ENCODE measurements around the gene DIPK1C. TPM values are rescaled to one million over a fixed set of nuclear protein-coding genes. Genes with fewer than 3 reads are reported as not detected.

The DIPK1C gene
- total and polyA plus RNA-seq, 2 donors (not counting 1 experiment from before 2014, with no cell fraction given) = not detected

DNA sequence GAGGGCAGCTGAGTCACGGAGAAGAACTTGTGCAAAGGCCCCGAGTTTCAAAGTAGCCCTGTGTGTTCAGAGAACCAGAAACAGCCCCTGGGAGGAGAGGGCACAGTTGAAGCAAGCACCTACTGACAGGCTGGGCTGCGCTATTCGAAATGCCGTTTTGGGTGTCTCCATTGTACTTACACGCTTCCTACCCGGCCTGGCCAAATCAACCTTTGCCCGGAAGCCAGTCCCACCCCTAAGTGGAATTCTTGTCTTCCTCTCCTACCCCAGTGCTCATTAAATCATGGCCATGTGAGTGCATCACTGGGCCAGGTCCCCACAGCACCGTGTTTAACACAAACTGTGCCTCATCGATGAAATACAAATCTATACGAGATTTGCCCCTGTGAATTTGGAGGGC lies 6.0 kb downstream of the DIPK1C start:
- Histone ChIP-seq H3K4me3 (replicated peaks in 1 of 4; ENCODE audit: control extremely low read depth in 1 of 4, insufficient read depth in 1 of 4, low read depth in 3 of 4, low read length in 4 of 4) (no peak overlapping the region), H3K9me3 (ENCODE audit: control insufficient read depth, insufficient read depth, low read depth, low read length) (no peaks in the 10 kb centered on the region), H3K36me3 (ENCODE audit: control insufficient read depth, insufficient read depth, low read length) (no peaks in the 10 kb centered on the region), H2AFZ (ENCODE audit: low read length) (no peak overlapping the region), H3K27ac (ENCODE audit: insufficient read depth, low read length) (no peak overlapping the region), H4K20me1 (ENCODE audit: control insufficient read depth, extremely low read depth, insufficient read depth, low read length) (no peaks in the 10 kb centered on the region), H3K9ac (ENCODE audit: insufficient read depth, low read length) (no peak overlapping the region), H3K79me2 (ENCODE audit: control insufficient read depth, insufficient read depth, low read length) (no peaks in the 10 kb centered on the region), H3K27me3 (ENCODE audit: control insufficient read depth, insufficient read depth, low read length) (peaks cover under 1% of the 10 kb centered on the region), H3K4me2 (ENCODE audit: extremely low read depth, insufficient read depth, low read length) (no peak overlapping the region), H3K4me1 (ENCODE audit: control insufficient read depth, extremely low read depth, insufficient read depth, low read length) (no peaks in the 10 kb centered on the region)
- no peak for TF ChIP-seq EZH2 (IDR thresholded peaks at IDR 0.05; ENCODE audit: low read length, missing control alignments)
- TF ChIP-seq, protein P1, sequence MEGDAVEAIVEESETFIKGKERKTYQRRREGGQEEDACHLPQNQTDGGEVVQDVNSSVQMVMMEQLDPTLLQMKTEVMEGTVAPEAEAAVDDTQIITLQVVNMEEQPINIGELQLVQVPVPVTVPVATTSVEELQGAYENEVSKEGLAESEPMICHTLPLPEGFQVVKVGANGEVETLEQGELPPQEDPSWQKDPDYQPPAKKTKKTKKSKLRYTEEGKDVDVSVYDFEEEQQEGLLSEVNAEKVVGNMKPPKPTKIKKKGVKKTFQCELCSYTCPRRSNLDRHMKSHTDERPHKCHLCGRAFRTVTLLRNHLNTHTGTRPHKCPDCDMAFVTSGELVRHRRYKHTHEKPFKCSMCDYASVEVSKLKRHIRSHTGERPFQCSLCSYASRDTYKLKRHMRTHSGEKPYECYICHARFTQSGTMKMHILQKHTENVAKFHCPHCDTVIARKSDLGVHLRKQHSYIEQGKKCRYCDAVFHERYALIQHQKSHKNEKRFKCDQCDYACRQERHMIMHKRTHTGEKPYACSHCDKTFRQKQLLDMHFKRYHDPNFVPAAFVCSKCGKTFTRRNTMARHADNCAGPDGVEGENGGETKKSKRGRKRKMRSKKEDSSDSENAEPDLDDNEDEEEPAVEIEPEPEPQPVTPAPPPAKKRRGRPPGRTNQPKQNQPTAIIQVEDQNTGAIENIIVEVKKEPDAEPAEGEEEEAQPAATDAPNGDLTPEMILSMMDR (conservative IDR thresholded peaks at IDR 0.05 in 1 of 2, IDR thresholded peaks at IDR 0.05 in 1 of 2; ENCODE audit: low read depth in 1 of 2, low read length in 2 of 2) = no peak
- DNase-seq (ENCODE audit: low read depth in 2 of 2) = no peak

- Histone ChIP-seq H3K27me3 (ENCODE audit: control insufficient read depth, insufficient read depth, low read length) (no peaks in the 10 kb centered on the region), H3K9me3 (ENCODE audit: control insufficient read depth, insufficient read depth, low read depth, low read length) (no peaks in the 10 kb centered on the region), H3K4me2 (ENCODE audit: extremely low read depth, insufficient read depth, low read length) (no peak overlapping the region), H3K9ac (ENCODE audit: insufficient read depth, low read length) (no peak overlapping the region), H3K27ac (ENCODE audit: insufficient read depth, low read length) (no peak overlapping the region), H3K4me3 (replicated peaks in 1 of 4; ENCODE audit: control extremely low read depth in 1 of 4, insufficient read depth in 1 of 4, low read depth in 3 of 4, low read length in 4 of 4) (no peak overlapping the region), H2AFZ (ENCODE audit: low read length) (no peak overlapping the region), H4K20me1 (ENCODE audit: control insufficient read depth, extremely low read depth, insufficient read depth, low read length) (no peaks in the 10 kb centered on the region), H3K79me2 (ENCODE audit: control insufficient read depth, insufficient read depth, low read length) (no peaks in the 10 kb centered on the region), H3K36me3 (ENCODE audit: control insufficient read depth, insufficient read depth, low read length) (no peaks in the 10 kb centered on the region), H3K4me1 (ENCODE audit: control insufficient read depth, extremely low read depth, insufficient read depth, low read length) (no peaks in the 10 kb centered on the region)
- no peak for DNase-seq (ENCODE audit: low read depth in 2 of 2)
- no peak for TF ChIP-seq EZH2 (IDR thresholded peaks at IDR 0.05; ENCODE audit: low read length, missing control alignments)
- TF ChIP-seq, protein P1 (conservative IDR thresholded peaks at IDR 0.05 in 1 of 2, IDR thresholded peaks at IDR 0.05 in 1 of 2; ENCODE audit: low read depth in 1 of 2, low read length in 2 of 2) = no peak
Measured at GRCh38 chr18:74450626-74451025, 6.5 kb downstream of the DIPK1C start.

DNA sequence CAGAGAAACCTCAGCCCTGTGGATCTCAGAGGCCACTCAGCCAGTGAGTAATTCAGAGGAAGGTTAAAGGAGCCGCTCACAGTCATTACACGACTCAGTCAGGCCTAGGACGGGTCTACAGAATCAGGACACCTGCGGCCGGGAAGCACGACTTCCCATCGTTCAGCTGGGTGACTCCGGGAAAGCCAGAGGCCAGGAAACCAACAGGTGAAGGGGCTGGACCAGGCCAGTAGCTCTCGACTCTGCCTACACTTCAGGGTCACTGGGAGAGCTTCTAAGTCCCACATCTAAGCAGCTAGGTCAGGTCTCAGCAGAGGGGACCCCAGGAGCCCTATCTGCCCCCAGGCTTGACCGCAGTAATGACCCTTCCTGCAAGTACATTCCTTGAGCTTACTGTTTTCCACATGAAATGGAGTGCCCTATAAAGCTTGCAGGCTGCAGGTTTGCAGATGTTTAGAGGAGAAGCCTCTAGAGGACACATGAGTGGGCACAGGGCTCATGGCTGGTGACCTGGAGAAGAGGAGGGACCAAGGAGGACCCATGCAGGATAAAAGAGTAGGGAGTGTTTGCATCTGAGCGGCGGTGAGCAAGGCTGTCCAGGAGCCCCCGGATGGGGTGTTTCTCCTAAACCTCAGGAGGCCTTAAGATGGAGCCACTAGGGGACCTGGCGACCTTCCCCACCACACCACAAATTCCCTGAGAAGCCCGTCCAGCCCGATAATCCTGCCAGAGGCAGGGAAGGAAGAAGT lies 9.5 kb downstream of the DIPK1C start:
- H3K4me3 ChIP-seq (replicated peaks in 1 of 4; ENCODE audit: control extremely low read depth in 1 of 4, insufficient read depth in 1 of 4, low read depth in 3 of 4, low read length in 4 of 4) = no peak overlapping the region
- TF ChIP-seq EZH2 (IDR thresholded peaks at IDR 0.05; ENCODE audit: low read length, missing control alignments) = no peak
- TF ChIP-seq, protein P1 (conservative IDR thresholded peaks at IDR 0.05 in 1 of 2, IDR thresholded peaks at IDR 0.05 in 1 of 2; ENCODE audit: low read depth in 1 of 2, low read length in 2 of 2) = no peak
- H4K20me1 ChIP-seq (ENCODE audit: control insufficient read depth, extremely low read depth, insufficient read depth, low read length) = no peaks in the 10 kb centered on the region
- no peaks in the 10 kb centered on the region for H3K79me2 ChIP-seq (ENCODE audit: control insufficient read depth, insufficient read depth, low read length)
- H3K27me3 ChIP-seq (ENCODE audit: control insufficient read depth, insufficient read depth, low read length) = no peaks in the 10 kb centered on the region
- no peak for DNase-seq (ENCODE audit: low read depth in 2 of 2)
- no peaks in the 10 kb centered on the region for H3K36me3 ChIP-seq (ENCODE audit: control insufficient read depth, insufficient read depth, low read length)
- no peaks in the 10 kb centered on the region for H3K9me3 ChIP-seq (ENCODE audit: control insufficient read depth, insufficient read depth, low read depth, low read length)
- H3K27ac ChIP-seq (ENCODE audit: insufficient read depth, low read length) = no peak overlapping the region
- no peak overlapping the region for H2AFZ ChIP-seq (ENCODE audit: low read length)
- no peak overlapping the region for H3K9ac ChIP-seq (ENCODE audit: insufficient read depth, low read length)
- H3K4me2 ChIP-seq (ENCODE audit: extremely low read depth, insufficient read depth, low read length) = no peak overlapping the region
- H3K4me1 ChIP-seq (ENCODE audit: control insufficient read depth, extremely low read depth, insufficient read depth, low read length) = no peaks in the 10 kb centered on the region

All from fibroblast of lung (primary cell).